GM10847 (cell line): ENCODE measurements around the gene WNK1.

Experiments used
- POLR2A ChIP-seq: IDR thresholded peaks from 2 replicates; pipeline ENCODE4 v1.6.1; 2011; ENCODE audit not compliant: insufficient read length; ENCODE audit errors: extremely low read depth

WNK1 gene

GRCh38 chr12:931591-931990 is 179.2 kb downstream of the WNK1 start:
- no peak for TF ChIP-seq POLR2A

GRCh38 chr12:936377-937345 is 184.3 kb downstream of the WNK1 start:
- no peak for TF ChIP-seq POLR2A

GRCh38 chr12:938810-939209 is 186.4 kb downstream of the WNK1 start:
- no peak for TF ChIP-seq POLR2A

GRCh38 chr12:943051-943450 is 190.7 kb downstream of the WNK1 start:
- no peak for TF ChIP-seq POLR2A

- no peak for TF ChIP-seq POLR2A
Measured at GRCh38 chr12:944211-944610, 191.8 kb downstream of the WNK1 start.

- no peak for TF ChIP-seq POLR2A
Measured at GRCh38 chr12:946212-946611, 193.8 kb downstream of the WNK1 start.

GRCh38 chr12:946631-947030 is 194.3 kb downstream of the WNK1 start:
- no peak for TF ChIP-seq POLR2A

GRCh38 chr12:948238-948637 is 195.9 kb downstream of the WNK1 start:
- no peak for TF ChIP-seq POLR2A

GRCh38 chr12:949453-950191 is 197.2 kb downstream of the WNK1 start, which contains the start of gene RAD52:
Gene RAD52, minus strand, starts transcription at chr12:949694. Its CDS starts 16,636 bp downstream, at chr12:933058.
- peak; percentile 85 for TF ChIP-seq POLR2A

- TF ChIP-seq POLR2A: no peak
Measured at GRCh38 chr12:951176-951575, 198.8 kb downstream of the WNK1 start.

GRCh38 chr12:953776-954175 is 201.4 kb downstream of the WNK1 start:
- no peak for TF ChIP-seq POLR2A

GRCh38 chr12:954741-955140 is 202.4 kb downstream of the WNK1 start:
- no peak for TF ChIP-seq POLR2A

GRCh38 chr12:955939-956338 is 203.6 kb downstream of the WNK1 start:
- TF ChIP-seq POLR2A: no peak

GRCh38 chr12:958588-959123 is 206.3 kb downstream of the WNK1 start:
- no peak for TF ChIP-seq POLR2A
